AG04449 (cell line): Measurements from ENCODE around the gene ZNRD2.

Source experiments
- CTCF ChIA-PET: fragments of 350-600 bp; formaldehyde crosslinking; extraction: SDS; loops from one replicate; lab custom pipeline; 2021; ENCODE audit warnings: antibody characterized with exemption; lab: Yijun Ruan, JAX
- POLR2A ChIA-PET: fragments of 400-600, 350-600 bp; formaldehyde crosslinking; extraction: SDS; loops from one replicate; lab custom pipeline; 2020; ENCODE audit warnings: antibody characterized with exemption, inconsistent platforms; lab: Yijun Ruan, JAX
- DNase-seq: peaks from one replicate; pipeline ENCODE4 v3.0.0-alpha.2; 2010; ENCODE audit warnings: low read depth, low spot score
- H3K4me3 ChIP-seq: 2 replicates; pipeline ENCODE4 v1.5.1; 2011; ENCODE audit warnings: low read depth, mild to moderate bottlenecking, control low read depth, low read length
- TF ChIP-seq, protein P1 (sequence below): IDR thresholded peaks from one replicate; pipeline ENCODE4 v1.5.1; 2011; ENCODE audit warnings: mild to moderate bottlenecking, moderate library complexity, low read length, control low read depth, inconsistent platforms; ENCODE audit not compliant: insufficient read depth; ENCODE audit errors: missing control alignments

The ZNRD2 gene

DNA sequence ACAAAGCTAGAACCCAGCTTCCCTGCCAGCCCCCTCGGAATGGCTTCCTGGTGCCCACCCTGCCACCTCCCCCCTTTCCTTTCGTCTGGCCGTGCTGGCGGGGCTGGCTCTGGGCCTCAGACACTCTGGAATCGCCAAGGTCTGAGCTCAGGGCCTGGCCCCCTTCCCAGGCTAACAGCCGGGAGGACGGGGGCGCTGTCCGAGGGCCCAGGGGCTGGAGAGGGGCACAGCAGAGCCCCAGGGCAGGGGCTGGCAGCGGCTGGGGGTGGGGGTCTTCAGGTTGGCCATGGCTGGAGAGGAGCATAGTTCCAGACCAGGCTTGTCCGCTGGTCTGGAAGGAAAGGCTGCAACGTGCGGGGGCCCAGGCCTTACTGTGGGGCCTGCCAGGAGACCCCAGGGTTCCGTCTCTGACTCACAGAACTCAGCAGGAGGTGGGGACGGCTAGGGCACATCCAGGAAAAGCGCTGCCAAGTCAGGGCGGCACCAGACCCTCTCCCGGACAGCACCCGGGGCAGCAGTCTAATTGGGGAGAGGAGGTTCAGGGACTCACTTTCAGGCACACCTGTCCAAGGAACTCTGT is 11.3 kb upstream of the ZNRD2 start:
- TF ChIP-seq, protein P1, sequence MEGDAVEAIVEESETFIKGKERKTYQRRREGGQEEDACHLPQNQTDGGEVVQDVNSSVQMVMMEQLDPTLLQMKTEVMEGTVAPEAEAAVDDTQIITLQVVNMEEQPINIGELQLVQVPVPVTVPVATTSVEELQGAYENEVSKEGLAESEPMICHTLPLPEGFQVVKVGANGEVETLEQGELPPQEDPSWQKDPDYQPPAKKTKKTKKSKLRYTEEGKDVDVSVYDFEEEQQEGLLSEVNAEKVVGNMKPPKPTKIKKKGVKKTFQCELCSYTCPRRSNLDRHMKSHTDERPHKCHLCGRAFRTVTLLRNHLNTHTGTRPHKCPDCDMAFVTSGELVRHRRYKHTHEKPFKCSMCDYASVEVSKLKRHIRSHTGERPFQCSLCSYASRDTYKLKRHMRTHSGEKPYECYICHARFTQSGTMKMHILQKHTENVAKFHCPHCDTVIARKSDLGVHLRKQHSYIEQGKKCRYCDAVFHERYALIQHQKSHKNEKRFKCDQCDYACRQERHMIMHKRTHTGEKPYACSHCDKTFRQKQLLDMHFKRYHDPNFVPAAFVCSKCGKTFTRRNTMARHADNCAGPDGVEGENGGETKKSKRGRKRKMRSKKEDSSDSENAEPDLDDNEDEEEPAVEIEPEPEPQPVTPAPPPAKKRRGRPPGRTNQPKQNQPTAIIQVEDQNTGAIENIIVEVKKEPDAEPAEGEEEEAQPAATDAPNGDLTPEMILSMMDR, result no peak
- peak overlapping the region; percentile 69 for H3K4me3 ChIP-seq
- no peak for DNase-seq
- CTCF ChIA-PET, result interaction anchor here (2.0 to 16.3 kb wide), 4 partner anchors 12 to 35 kb away, joined by 9 to 207 read pairs (median 46); partner anchors contain the start of genes EHBP1L1, FAM89B and ZNRD2
- POLR2A ChIA-PET, result interaction anchor here (0.6 to 3.3 kb wide), 6 partner anchors 11 to 55 kb away, joined by 3 to 15 read pairs (median 4); partner anchors contain the start of genes FAM89B, MAP3K11 and ZNRD2

DNA sequence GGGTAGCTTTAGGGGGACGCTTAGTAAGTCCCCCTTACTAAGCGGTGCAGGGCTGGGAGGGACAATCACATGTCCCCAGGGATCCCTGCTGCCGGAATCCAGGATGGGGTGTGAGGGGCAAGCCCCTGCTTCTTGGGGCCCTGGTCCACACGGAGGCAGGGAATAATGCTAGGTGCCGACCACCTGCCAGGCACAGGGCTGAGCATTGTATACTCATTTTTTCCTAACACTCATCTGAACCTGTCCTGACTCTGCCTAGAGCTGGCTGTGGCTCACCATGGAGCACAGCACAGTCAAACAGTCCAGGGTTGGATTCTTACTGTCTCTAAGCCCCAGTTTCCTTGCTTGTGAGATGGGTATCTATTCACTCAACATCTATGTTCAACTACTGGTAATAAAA is 10.7 kb upstream of the ZNRD2 start:
- CTCF ChIA-PET, result interaction anchor here (2.0 to 16.3 kb wide), 4 partner anchors 12 to 35 kb away, joined by 9 to 207 read pairs (median 46); partner anchors contain the start of genes EHBP1L1, FAM89B and ZNRD2
- H3K4me3 ChIP-seq, result no peak overlapping the region
- TF ChIP-seq, protein P1, result no peak
- POLR2A ChIA-PET, result interaction anchor here (0.7 to 3.3 kb wide), 5 partner anchors 11 to 55 kb away, joined by 4 to 15 read pairs (median 5); partner anchors contain the start of genes FAM89B, MAP3K11 and ZNRD2
- DNase-seq, result no peak

DNA sequence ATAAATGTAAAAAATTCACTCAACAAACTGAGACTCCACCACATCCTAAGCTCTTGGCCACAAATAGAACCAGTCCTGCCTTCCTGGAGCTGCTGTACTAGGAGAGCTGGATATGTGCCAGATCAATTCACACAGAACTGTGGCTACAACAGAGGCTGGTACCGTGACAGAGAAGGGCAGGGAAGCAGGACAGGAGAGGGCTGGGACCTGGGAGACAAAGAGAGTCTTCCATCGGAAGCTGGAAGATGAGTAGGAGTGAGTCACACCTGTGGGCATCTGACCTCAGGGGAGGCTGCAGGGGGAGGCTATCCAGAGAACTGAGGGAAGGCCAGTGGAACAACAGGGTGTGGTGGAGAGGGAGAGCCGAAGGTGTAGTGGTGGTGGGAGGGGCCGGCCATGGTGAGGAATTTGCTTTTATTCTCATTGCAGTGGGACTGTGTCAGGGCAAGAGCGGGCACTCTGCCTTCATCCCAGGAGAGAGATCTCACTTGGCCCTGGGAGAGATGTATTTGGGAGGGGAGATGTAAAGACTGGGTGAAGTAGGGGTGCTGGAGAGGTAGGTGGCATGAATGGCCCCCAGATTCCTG is 10.2 kb upstream of the ZNRD2 start:
- ChIA-PET CTCF (interaction anchor here (2.0 to 16.3 kb wide), 5 partner anchors 8 to 34 kb away, joined by 9 to 207 read pairs (median 16); partner anchors contain the start of genes EHBP1L1, FAM89B and ZNRD2), POLR2A (interaction anchor here (0.7 to 3.3 kb wide), 7 partner anchors 10 to 137 kb away, joined by 3 to 15 read pairs (median 4); partner anchors contain the start of genes EHBP1L1, FAM89B, NEAT1 and ZNRD2)
- TF ChIP-seq, protein P1, result no peak
- H3K4me3 ChIP-seq, result peak overlapping the region; percentile 8; the same call in 1 of the 2 replicates
- no peak for DNase-seq

DNA sequence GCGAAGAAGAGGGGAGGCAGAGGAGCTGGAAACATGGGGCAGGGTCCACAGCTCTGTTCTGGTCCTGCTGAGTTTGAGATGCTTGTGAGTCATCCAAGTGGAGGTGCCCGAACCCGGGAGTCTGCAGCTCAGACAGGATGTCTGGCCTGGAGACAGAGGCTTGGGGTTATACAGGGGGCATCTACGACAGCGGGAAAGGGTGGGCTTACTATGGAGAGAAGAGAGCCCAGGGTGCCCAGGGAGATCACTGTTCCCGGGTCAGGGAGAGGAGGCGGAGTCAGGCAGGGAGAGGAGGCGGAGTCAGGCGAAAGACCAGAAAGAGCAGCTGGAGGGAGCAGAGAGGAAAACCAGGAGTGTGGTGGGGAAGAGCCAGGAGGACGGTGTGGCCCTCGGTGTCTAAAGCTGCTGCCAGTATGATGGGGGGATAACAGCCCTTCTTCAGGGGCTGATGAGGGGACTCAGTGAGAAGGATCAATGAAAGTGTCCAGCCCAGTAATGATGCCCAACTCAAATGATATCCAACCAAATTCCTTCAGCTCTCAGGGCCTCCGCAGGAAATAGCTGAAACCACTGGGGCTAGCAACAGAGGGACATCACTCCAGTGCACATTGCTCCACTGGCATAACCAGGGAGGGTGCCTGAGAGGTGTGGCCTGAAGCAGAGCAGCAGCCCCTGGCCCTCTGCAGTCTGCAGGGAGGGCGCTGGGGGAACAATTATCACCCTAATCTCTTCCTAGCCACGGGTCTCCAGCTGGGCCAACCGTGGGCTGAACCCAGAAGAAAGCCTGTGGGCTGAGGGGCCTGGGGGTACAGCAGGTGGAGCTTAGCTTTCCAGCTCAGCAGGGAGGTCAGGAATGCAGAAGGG is 9.5 kb upstream of the ZNRD2 start:
- ChIA-PET CTCF (interaction anchor here (2.0 to 16.3 kb wide), 6 partner anchors 9 to 33 kb away, joined by 9 to 207 read pairs (median 16); partner anchors contain the start of genes EHBP1L1, FAM89B and ZNRD2), POLR2A (interaction anchor here (0.7 to 3.3 kb wide), 6 partner anchors 9 to 138 kb away, joined by 3 to 15 read pairs (median 4); partner anchors contain the start of genes EHBP1L1, FAM89B, NEAT1 and ZNRD2)
- H3K4me3 ChIP-seq, result peak overlapping the region; percentile 8; the same call in 1 of the 2 replicates
- DNase-seq, result no peak
- TF ChIP-seq, protein P1, result no peak

DNA sequence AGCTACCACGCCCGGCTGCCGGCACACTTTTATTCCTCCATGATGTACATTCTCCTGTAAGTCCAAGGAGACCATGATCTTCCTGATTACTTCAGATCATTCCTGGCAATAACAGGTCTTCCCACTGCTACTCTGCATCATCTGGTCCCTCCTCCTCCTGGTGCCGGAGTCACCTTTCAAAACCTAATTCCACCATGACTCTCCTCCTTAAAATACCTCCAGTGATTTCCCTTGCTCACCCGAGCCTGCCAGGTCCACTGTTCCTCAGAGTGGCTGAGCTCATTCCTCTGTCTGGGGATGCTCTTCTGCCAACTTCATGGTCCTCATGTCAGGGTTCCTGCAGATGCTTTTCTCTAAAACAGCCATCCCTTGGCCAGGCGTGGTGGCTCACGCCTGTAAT is 8.3 kb upstream of the ZNRD2 start:
- ChIA-PET CTCF (interaction anchor here (1.5 to 16.3 kb wide), 5 partner anchors 9 to 32 kb away, joined by 3 to 207 read pairs (median 16); partner anchors contain the start of genes EHBP1L1, FAM89B and ZNRD2), POLR2A (no interaction called here)
- TF ChIP-seq, protein P1, result no peak
- DNase-seq, result no peak
- H3K4me3 ChIP-seq, result no peak overlapping the region
